DMS 273 treated with DMSO at 0.1 percent for 48 hours (cell line): ENCODE data around the gene CDC42BPA.

Experiments
- DNase-seq: peaks from one replicate; lab custom pipeline; 2025; lab: John Stamatoyannopoulos, UW

Gene CDC42BPA

DNA sequence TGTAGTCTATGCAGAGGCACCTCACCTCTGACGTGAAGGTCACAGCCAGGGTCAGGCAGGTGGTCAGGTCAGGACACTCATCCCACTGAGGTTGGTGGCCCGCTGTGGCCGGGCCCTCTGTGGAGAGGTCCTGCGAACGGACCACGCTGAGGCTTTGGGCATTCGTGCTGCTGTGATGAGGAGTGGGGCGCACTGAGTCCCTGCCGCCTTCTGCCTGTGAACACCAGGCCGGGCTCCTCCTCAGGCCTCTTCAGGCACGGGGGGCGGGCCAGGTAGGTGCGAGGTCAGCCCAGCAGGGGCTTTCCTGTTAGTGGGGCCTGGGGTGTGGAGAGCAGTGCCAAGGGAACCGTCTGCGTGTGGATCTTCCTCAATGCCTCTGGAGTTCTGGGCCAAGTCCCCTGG lies 339.2 kb downstream of the CDC42BPA start:
- no peak for DNase-seq

DNA sequence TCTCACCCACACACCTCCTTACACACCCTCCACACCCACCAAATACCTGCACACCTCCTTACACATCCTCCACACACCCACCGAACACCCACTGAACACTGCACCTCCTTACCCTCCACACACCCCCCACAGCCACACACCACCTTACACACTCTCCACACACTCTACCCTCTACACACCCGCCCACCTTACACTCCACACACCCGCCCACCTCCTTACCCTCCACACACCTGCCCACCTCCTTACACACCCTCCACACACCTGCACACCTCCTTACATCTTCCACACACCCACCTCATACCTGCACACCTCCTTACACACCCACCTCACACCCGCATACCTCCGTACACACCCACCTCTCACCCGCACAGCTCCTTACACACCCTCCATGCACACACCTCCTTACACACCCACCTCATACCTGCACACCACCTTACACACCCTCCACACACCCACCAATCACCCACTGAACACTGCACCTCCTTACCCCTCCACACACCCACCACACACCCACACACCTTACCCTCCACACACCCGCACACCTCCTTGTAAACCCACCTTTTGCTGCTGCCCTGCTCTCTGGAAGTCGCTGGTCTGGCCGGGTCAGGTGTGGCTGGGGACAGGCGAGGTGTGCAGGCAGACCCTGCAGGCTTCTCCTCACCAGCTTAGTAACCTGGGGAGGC lies 339.7 kb downstream of the CDC42BPA start:
- DNase-seq: no peak

DNA sequence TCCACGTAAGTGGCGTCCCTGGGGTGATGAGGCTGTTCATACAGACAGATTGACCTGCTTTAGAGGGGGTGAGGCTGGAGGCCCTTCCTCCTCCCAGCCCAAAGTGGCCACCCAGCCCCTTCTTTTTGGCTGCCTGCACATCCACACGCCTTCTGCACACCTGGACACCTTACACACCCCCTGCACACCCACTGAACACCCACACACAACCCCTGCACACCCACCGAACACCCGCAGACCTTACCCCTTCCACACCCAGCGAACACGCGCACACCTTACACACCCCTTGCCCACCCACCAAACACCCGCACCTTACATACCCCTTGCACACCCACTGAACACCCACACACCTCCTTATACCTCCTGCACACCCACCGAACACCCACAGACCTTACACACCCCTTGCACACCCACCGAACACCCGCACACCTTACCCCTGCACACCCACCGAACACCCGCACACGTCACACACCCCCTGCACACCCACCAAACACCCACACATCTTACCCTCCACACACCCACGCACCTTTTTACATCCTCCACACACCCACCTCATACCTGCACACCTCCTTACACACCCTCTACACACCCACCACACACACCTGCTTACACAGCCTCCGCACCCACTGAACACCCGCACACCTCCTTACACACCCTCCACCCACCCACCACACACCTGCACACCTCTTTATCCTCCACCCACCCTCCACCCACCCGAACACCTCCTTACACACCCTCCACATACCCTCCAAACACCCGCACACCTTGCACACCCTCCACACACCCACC lies 340.5 kb downstream of the CDC42BPA start:
- no peak for DNase-seq

DNA sequence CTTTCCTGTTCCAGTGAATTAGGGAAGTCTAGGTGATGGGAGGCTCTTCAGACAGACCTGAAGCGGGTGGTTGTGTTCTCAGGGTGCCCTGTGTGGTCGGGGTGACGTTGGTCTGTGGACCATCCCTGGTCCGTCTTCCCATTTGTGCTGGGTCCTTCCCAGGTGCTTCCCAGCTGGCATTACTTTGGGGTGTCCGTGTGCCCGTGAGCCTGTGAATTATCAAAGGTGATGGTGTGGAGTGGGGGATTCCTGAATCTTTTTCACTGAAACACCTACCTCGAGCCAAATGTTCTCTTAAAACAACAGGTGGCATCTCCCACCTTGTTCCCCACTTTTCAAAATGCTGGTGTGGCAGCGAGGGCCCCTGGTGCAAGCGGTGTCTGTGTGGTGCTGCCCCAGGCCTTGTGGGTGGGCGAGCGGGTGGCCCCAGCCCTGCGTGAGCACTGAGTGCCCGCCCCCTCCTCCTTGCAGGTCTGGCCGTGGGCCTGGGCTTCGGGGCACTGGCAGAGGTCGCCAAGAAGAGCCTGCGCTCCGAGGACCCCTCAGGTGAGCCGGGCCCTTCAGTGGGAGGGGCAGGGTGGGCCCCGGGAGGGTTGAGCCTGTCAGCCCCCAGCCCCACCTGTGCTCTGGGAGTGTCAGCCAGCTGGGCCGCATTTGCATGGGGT lies 341.2 kb downstream of the CDC42BPA start:
- no peak for DNase-seq

DNA sequence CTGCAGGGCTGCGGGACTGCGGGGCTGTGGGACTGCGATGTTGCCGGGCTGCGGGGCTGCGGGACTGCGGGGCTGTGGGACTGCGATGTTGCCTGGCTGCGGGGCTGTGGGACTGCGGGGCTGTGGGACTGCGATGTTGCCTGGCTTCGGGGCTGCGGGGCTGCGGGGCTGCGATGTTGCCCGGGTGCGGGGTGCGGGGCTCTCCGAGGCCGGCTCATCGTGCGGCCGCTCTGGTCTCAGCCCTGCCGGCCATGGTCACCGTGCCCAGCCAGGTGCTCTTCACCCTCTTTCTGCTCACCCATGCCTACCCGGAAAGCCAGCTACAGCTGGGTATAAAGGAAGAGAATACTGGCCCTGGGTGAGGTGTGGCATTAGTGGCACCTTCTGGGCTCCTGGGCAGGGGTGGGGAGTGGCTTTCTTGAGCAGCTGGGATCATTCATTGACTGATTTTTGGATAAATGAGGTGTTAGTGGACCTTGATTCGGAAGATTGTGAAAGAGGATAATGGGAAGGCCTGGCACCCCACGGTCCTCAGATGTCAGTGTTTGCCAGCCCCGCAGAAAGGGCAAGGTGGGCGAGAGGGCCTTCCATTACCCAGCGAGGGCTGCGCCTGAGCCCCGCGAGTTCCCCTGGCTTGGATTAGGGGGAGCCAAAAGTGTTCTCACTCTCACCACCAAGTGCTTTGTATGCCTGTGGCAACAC lies 341.9 kb downstream of the CDC42BPA start:
- no peak for DNase-seq

DNA sequence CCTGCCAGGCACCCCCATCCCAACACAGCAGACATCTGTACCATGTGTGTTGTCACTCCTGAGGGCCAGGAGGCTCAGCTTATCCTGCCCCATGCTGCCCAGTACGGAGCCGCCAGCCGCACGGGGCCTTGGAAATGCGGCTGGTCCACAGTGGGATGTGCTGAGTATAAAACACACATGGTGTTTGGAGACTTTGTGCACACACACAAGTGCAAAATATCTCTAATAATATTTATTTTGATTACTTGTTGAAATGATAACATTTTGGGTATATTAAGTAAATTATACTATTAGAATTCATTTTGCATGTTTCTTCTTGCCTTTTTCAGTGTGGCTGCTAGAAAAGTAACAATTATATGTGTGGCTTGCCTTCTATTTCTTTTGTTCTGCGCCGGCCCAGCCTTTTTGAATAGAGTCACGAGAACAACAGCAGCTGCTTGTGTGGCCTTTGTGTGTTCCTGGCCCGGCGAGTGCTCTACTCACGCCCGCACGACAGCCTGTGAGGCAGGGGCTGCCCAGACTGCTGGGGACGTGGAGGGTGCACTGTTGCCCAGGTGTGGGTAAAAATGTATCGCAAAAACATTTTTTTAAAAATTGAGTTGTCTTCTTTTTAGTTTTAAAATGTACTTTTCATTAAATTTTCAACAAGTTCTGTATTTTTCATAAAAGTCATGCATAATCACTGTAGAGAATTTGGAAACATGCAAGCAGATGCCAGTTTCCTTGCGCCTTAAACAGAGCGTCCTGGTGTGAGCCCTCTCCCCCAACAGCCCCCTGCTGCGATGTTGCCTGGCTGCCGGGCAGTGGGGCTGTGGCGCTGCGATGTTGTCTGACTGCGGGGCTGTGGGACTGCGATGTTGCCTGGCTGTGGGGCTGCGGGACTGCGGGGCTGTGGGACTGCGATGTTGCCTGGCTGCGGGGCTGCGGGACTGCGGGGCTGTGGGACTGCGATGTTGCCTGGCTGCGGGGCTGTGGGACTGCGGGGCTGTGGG lies 342.7 kb downstream of the CDC42BPA start:
- DNase-seq: no peak

DNA sequence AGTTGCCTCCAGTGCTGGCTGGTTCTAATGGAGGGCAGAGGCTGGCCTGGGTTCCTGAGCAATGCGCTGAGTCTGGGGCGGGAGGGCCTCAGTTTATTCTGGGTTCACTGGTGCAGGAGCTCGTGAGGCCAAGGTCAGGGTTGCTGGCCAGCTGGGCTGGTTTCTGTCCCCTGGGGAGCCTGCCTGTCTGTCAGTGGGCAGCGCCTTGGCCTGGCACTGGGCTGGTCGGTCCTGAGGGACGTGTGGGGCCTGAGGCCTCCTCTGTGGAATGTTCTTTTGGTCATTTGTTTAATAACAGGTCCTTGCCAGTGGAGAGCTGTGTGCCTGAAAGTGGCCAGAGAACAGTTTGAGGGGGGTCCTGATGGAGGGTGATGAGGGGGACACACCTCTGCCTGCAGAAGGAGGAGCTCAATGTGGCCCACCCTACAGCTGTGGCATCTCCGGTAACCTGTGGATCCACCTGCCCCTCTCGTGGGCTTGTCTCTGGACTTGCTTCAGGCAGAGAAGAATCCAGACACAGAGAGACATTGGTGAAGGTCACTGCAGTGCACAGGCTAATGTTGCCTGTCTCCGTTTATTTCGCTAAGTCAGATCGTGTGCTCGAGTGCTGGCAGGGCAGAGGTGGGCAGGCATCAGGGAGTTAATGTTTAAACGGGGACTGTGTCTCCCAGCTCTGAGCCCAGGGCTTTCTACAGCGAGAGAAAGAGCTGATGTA lies 343.6 kb downstream of the CDC42BPA start:
- no peak for DNase-seq

DNA sequence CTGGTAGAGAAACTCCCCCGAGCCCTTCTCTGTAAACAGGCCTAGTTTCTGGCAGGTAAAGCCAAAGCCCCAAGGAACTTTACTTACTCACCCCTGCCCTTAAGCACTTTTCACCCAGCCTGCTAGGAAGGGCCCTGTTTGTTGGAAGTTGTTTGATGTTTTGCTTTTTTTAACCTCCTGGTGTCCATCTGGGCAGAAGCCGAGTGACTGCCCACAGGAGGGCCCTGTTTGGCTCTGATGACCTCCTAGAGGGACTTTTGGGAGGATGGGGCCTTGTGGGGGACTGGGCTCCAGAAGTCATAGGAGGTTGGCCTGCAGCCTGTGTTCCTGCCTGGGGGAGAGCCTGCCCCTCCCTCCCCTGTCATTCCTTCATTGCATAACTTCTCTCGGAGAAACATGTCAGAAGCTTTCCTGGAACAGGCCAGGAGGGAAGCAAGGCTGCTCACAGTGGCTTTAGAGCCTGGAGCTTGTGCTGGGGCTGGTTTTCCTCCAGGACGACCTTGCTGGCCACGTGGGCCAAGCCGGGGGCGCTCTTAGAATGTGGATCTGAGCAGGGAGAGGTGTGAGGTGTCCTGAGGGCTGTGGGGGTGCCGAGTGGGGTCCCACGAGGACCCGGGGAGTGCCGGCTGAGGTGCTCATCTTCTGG lies 344.3 kb downstream of the CDC42BPA start:
- DNase-seq: no peak

DNA sequence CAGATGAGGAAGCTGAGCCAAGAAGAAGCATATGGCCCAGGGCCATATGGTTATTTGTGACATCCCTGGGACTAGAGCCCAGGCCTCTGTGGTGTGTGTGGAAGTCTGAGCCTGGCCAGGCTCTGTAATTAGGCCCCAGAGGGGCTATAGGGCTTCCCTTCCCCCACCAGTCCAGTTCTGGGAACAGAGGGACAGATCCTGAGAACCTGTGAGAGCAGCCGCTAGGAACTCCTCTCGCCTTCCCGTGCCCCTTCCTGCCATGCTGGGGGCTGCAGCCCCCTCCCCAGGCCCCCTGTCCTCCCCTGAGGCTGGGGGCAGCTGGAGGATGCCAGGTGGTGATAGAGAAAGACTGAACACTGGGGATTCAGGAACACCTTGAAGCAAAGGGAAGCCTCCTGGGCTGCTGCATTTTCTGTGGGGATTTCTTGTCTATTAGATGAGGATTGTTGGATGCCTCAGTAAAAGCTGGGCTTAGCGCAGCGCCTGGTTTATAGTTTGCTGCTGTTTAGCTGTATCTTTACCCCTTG lies 344.9 kb downstream of the CDC42BPA start:
- peak; percentile 92 for DNase-seq

DNA sequence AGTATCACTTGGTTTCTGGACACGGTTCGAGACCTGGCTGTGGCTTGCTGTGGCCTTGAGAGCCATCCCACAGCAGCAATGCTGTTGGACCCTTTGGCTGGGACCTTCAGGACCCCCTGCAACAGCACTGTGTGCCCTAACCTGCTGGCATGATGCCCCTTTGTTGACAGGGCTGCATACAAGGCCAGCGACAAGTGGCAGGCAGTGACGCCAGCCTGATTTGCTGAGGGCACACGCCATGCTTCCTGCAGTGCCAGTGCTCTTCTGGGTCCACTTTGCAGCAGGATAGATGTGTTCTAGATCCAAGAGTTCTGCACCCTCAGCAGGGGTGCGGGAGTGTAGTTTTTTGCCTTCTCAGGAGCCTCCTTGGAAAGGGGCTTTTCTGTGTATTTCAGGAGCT lies 345.4 kb downstream of the CDC42BPA start:
- DNase-seq: no peak

DNA sequence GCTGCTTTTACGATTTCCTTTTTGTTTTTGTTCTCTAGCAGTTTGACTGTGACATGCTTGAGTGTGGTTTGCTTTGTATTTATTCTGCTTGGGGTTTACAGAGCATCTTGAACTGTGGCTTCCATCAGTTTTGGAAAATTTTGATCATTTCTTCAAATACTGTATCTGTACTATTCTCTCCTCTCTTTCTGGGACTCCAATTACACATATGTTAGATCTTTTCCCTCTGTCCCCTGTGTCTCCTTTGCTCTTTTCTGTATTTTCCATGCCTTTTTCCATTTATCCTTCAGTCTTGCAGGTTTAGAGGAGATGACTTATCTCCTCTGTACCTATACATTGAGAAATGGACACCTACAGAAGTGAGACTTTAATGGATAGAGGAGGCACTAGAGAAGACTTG lies 346.5 kb downstream of the CDC42BPA start:
- DNase-seq: no peak

DNA sequence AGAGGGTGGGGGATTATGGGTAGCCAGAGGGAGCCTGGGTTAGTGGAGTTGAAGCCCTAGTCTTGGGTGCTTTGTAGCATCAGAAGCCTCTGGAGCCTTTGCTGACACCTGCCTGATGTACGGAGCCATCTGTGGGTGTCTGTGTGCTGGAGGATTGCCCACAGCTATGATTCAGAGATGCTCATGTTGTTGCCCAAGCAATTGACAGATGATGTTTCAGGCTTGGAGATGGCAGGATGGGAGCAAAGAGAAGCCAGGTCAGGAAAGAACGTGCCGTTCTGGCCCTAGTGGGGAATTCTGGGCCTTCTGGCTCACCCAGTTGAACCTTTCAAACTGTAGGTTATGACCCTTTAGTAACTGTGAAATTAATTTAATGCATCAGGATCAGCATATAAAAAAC lies 350.6 kb downstream of the CDC42BPA start:
- peak; percentile 17 for DNase-seq

DNA sequence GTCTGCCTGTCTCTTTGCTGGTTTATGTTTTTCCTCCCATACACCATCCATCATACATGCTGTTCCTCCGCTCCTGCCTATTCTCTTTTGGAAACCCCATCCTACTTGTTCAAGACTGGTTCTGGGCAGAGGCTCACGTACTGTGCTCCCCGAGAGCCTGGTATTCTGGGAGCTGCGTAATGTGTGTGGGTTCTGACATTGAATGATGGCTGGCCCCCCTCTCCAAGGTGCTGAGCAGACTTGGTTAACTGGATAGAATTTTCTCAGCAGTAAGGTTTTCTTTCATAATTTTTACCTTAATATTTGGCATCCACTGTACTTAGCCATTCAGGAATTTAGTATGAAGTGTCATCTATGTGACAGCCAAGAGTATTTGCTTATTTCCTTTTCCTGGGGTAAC lies 351.6 kb downstream of the CDC42BPA start:
- no peak for DNase-seq

DNA sequence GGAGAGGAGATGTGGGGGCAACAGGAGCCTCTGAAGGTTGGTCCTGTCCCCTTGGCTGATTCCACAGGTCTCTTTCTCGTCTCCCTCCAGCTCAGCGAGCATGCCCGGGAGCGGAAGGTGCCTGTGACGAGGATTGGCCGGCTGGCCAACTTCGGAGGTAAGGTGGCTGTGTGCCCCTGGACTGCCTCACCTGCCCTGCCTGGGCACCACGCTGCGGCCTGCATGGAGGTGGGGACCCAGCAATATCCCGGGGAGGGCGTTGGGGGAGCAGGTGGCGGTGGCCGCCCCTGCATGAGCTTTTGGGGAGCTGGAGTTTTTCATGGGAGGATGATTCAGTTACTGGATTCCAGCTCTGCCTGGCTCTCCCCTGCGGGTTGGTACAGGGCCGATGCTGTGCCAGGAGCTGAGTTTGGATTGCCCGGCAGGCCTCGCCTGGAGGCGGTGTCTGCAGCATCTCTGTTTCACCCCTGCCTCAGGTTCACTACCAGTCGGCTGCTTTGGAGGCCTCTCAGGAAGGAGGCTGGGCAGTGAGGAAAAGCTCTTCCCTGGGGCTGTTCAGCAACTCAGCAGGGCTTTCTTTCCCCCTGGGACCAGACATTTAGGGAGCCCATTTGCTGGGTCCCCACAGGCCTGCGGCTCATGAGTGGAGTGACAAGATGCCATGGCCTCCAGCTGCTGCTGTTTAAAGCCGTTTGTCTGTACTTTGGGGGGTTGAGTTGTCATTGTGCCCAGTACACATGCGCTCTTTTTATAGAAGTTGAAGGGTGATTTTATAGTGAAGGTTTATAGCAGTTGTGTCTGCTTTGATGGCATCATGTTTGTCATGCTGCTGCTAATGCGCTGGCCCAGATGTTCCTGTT lies 352.5 kb downstream of the CDC42BPA start:
- DNase-seq: no peak

DNA sequence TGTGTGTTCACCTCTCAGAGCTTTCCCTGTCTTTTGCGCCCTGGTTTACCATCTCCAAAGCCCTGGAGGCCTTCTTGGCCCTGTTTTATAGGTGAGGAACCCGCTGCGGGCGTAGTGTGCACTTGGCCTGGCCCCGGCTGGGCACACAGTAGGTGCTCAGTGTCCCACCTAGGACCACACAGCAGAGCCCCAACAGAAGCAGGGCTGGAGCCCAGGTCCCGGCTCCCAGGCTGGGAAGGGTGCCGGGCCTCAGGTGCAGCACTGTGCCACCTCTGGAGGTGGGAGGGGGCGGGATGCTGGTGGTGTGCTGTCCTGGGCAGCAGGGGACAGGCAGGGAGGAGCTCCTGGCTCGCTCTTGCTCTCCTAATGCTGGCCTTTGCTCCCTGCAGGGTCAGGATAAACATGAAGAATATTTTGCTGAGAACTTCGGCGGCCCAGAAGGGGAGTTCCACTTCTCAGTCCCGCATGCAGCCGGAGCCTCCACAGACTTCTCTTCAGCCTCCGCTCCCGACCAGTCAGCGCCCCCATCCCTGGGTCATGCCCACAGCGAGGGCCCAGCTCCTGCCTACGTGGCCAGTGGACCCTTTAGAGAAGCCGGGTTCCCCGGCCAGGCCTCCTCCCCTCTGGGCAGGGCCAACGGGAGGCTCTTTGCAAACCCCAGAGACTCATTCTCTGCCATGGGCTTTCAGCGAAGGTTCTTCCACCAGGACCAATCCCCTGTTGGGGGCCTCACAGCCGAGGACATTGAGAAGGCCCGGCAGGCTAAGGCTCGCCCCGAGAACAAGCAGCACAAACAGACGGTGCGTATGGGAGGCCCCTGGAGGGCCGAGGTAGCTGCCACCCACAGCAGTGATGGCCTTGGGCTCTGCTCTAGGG lies 353.4 kb downstream of the CDC42BPA start:
- no peak for DNase-seq

DNA sequence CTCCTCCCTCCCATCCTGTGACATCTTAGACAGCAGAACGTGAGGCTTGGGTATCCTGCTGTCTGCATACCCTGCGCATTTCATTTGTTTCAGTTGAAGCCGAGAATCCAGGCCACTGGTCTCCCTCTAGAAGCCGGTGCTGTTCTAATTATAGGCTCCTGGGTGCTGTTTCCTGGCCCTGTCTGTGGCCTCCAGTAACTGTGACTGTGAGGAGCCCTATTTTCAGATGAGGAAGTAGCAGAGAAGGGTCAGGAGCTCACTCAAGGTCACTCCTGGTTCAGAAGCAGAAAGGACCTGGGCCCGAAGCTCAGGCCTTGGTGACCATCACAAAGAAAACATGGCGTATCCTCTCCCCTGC lies 354.2 kb downstream of the CDC42BPA start:
- no peak for DNase-seq

DNA sequence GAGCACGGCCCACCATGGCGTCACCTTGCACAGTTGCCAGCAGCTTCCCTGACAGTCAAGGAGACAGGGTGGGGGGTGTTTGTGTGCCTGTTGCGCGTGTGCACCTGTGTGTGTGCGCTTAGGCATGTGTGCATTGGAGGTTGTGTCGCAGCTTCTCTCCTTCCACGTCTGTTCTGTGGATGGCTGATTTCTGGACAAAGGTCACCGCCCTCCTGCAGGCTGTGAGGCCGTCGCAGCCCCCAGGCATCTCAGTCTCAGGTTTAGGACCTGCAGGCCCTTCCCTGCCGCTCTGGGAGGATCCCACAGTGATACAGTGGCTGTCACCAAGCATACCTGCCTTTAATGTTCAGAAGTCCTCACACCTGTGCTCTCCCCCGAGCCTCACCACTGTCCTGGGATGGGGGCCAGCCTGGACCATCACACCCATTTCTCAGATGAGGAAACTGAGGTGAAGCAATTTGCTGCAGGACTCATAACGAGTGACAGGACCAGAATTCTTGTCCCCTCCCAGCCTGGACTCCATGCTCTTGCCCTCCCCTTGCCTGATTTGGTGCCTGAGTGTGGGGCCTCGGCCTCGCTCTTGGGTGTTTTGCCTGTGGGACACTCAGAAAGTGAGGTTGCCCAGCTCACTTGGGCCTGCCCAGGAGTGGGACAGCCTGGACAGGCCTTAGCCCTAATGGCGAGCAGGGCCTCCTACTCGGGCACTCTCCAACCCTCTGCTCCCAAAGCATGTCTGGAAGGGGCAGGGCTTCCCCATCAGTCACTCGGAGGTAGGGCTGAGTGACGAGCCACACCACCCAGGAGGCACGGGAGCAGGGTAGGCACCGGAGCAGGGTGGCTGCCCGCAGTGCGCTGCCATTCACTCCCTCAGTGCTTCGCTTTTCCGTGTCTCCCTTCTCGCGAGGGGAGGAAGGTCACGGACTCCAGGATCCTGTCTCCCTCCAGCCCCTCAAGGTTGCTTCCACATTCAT lies 355.6 kb downstream of the CDC42BPA start:
- DNase-seq: no peak
